DOHH2 (cell line): ENCODE data around the gene ROR2.

Experiments used
- H3F3A ChIP-seq: fragments of 200-600 bp; sonication (generic), shearing (Covaris generic); 2 replicates; pipeline ENCODE4 v1.6.0; 2016; ENCODE audit warnings: antibody characterized with exemption, mild to moderate bottlenecking; ENCODE audit not compliant: control insufficient read depth, insufficient read depth
- H3K27ac ChIP-seq: fragments of 200-600 bp; sonication (generic); 2 replicates; pipeline ENCODE4 v1.5.1; 2014; ENCODE audit warnings: low read depth, mild to moderate bottlenecking, low read length, moderate library complexity
- H3K27me3 ChIP-seq: fragments of 200-600 bp; sonication (generic); 2 replicates; pipeline ENCODE4 v1.6.1; 2014; ENCODE audit warnings: mild to moderate bottlenecking, low read length, mixed read lengths; ENCODE audit not compliant: control insufficient read depth
- H3K36me3 ChIP-seq: fragments of 200-600 bp; sonication (generic); 2 replicates; pipeline ENCODE4 v1.6.1; 2014; ENCODE audit warnings: mild to moderate bottlenecking, low read length, moderate library complexity, mixed read lengths; ENCODE audit not compliant: control insufficient read depth
- H3K4me1 ChIP-seq: fragments of 200-600 bp; sonication (generic); 2 replicates; pipeline ENCODE4 v1.6.1; 2014; ENCODE audit warnings: mild to moderate bottlenecking, low read length, mixed read lengths; ENCODE audit not compliant: control insufficient read depth
- H3K4me2 ChIP-seq: fragments of 200-600 bp; sonication (generic); 2 replicates; pipeline ENCODE4 v1.6.0; 2014; ENCODE audit warnings: mild to moderate bottlenecking, low read length, moderate library complexity
- H3K4me3 ChIP-seq: fragments of 200-600 bp; sonication (generic); 2 replicates; pipeline ENCODE4 v1.5.1; 2014; ENCODE audit warnings: mild to moderate bottlenecking, low read length, mixed read lengths
- H3K79me2 ChIP-seq: fragments of 200-600 bp; sonication (generic); 2 replicates; pipeline ENCODE4 v1.6.1; 2014; ENCODE audit warnings: mild to moderate bottlenecking, low read length, mixed read lengths; ENCODE audit not compliant: control insufficient read depth
- H3K9me2 ChIP-seq: fragments of 200-600 bp; sonication (generic); replicated peaks from 2 replicates; pipeline ENCODE4 v1.6.1; 2014; ENCODE audit warnings: mild to moderate bottlenecking, low read length, mixed read lengths; ENCODE audit not compliant: control insufficient read depth
- H3K9me3 ChIP-seq: fragments of 200-600 bp; sonication (generic); 2 replicates; pipeline ENCODE4 v1.6.1; 2014; ENCODE audit warnings: antibody characterized with exemption, low read length, mixed read lengths; ENCODE audit not compliant: control insufficient read depth, insufficient read depth
- H4K20me1 ChIP-seq: fragments of 200-600 bp; sonication (generic); 2 replicates; pipeline ENCODE4 v1.6.0; 2014; ENCODE audit warnings: low read depth, mild to moderate bottlenecking, antibody characterized with exemption, low read length, moderate library complexity; ENCODE audit not compliant: control insufficient read depth, insufficient read depth
- EZH2phosphoT487 ChIP-seq: fragments of 200-600 bp; sonication (generic); IDR thresholded peaks from 2 replicates; pipeline ENCODE4 v1.6.1; 2017; ENCODE audit warnings: borderline replicate concordance, mild to moderate bottlenecking, antibody characterized with exemption, low read length, moderate library complexity, mixed read lengths
- TF ChIP-seq, protein P1 (sequence below): fragments of 200-600 bp; sonication (generic); IDR thresholded peaks from one replicate; pipeline ENCODE4 v1.5.1; 2014; ENCODE audit warnings: antibody characterized with exemption, mild to moderate bottlenecking, low read depth, low read length; ENCODE audit not compliant: poor library complexity, severe bottlenecking

The ROR2 gene

GRCh38 chr9:91567642-91568274 lies 382.3 kb downstream of the ROR2 start:
- Histone ChIP-seq H3K27ac (no peak overlapping the region), H3K4me2 (no peak overlapping the region), H3K4me3 (no peak overlapping the region), H4K20me1 (no peaks in the 10 kb centered on the region), H3K9me3 (no peaks in the 10 kb centered on the region), H3K27me3 (peaks cover 9% of the 10 kb centered on the region; the same call in 1 of the 2 replicates), H3K4me1 (no peaks in the 10 kb centered on the region), H3K36me3 (no peaks in the 10 kb centered on the region), H3F3A (no peaks in the 10 kb centered on the region), H3K9me2 (no peaks in the 10 kb centered on the region), H3K79me2 (no peaks in the 10 kb centered on the region)
- TF ChIP-seq EZH2phosphoT487 = no peak
- TF ChIP-seq, protein P1, sequence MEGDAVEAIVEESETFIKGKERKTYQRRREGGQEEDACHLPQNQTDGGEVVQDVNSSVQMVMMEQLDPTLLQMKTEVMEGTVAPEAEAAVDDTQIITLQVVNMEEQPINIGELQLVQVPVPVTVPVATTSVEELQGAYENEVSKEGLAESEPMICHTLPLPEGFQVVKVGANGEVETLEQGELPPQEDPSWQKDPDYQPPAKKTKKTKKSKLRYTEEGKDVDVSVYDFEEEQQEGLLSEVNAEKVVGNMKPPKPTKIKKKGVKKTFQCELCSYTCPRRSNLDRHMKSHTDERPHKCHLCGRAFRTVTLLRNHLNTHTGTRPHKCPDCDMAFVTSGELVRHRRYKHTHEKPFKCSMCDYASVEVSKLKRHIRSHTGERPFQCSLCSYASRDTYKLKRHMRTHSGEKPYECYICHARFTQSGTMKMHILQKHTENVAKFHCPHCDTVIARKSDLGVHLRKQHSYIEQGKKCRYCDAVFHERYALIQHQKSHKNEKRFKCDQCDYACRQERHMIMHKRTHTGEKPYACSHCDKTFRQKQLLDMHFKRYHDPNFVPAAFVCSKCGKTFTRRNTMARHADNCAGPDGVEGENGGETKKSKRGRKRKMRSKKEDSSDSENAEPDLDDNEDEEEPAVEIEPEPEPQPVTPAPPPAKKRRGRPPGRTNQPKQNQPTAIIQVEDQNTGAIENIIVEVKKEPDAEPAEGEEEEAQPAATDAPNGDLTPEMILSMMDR = no peak

GRCh38 chr9:91564081-91564670 lies 385.9 kb downstream of the ROR2 start:
- Histone ChIP-seq H3F3A (no peaks in the 10 kb centered on the region), H3K4me2 (no peak overlapping the region), H3K27me3 (no peaks in the 10 kb centered on the region), H3K4me1 (no peaks in the 10 kb centered on the region), H4K20me1 (no peaks in the 10 kb centered on the region), H3K36me3 (no peaks in the 10 kb centered on the region), H3K4me3 (no peak overlapping the region), H3K79me2 (no peaks in the 10 kb centered on the region), H3K9me3 (no peaks in the 10 kb centered on the region), H3K9me2 (no peaks in the 10 kb centered on the region), H3K27ac (no peak overlapping the region)
- no peak for TF ChIP-seq EZH2phosphoT487
- TF ChIP-seq, protein P1 = no peak

DNA sequence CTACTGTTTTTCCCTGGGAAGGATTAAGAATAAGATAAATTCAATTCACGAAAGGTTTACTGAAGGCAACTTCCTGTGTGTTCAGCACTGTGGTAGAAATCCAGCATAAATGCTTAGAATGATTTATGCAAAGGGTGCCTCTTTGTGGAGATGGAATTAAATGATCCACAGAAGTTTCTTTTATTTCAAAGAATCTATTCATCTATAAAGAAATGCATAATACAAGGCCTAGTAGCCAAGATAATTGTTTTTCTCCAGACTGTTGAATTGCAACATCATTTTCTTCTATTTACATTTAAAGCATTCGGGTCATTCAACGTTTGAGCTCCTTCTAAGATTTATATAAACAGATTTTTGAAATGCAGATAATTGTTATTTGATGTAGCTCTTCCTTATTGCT lies 387.6 kb downstream of the ROR2 start:
- H3K36me3 ChIP-seq = no peaks in the 10 kb centered on the region
- H3K9me3 ChIP-seq = no peaks in the 10 kb centered on the region
- no peaks in the 10 kb centered on the region for H4K20me1 ChIP-seq
- H3K27ac ChIP-seq = no peak overlapping the region
- no peaks in the 10 kb centered on the region for H3F3A ChIP-seq
- H3K4me3 ChIP-seq = no peak overlapping the region
- no peaks in the 10 kb centered on the region for H3K9me2 ChIP-seq
- H3K79me2 ChIP-seq = no peaks in the 10 kb centered on the region
- no peaks in the 10 kb centered on the region for H3K27me3 ChIP-seq
- H3K4me2 ChIP-seq = no peak overlapping the region
- TF ChIP-seq, protein P1 = no peak
- no peak for TF ChIP-seq EZH2phosphoT487
- H3K4me1 ChIP-seq = no peaks in the 10 kb centered on the region
